Femur (tissue), 1 donor: ENCODE results near the gene TUT1.
"Not testable (repeated sequence)": the region's sequence is repeated elsewhere in the genome, so short reads cannot be mapped to it uniquely, and the experiment has no call there.

ENCODE experiments used
- DNase-seq: peaks from one replicate; pipeline ENCODE4 v3.0.0-alpha.2; 2017

The TUT1 gene, protein sequence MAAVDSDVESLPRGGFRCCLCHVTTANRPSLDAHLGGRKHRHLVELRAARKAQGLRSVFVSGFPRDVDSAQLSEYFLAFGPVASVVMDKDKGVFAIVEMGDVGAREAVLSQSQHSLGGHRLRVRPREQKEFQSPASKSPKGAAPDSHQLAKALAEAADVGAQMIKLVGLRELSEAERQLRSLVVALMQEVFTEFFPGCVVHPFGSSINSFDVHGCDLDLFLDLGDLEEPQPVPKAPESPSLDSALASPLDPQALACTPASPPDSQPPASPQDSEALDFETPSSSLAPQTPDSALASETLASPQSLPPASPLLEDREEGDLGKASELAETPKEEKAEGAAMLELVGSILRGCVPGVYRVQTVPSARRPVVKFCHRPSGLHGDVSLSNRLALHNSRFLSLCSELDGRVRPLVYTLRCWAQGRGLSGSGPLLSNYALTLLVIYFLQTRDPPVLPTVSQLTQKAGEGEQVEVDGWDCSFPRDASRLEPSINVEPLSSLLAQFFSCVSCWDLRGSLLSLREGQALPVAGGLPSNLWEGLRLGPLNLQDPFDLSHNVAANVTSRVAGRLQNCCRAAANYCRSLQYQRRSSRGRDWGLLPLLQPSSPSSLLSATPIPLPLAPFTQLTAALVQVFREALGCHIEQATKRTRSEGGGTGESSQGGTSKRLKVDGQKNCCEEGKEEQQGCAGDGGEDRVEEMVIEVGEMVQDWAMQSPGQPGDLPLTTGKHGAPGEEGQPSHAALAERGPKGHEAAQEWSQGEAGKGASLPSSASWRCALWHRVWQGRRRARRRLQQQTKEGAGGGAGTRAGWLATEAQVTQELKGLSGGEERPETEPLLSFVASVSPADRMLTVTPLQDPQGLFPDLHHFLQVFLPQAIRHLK

DNA sequence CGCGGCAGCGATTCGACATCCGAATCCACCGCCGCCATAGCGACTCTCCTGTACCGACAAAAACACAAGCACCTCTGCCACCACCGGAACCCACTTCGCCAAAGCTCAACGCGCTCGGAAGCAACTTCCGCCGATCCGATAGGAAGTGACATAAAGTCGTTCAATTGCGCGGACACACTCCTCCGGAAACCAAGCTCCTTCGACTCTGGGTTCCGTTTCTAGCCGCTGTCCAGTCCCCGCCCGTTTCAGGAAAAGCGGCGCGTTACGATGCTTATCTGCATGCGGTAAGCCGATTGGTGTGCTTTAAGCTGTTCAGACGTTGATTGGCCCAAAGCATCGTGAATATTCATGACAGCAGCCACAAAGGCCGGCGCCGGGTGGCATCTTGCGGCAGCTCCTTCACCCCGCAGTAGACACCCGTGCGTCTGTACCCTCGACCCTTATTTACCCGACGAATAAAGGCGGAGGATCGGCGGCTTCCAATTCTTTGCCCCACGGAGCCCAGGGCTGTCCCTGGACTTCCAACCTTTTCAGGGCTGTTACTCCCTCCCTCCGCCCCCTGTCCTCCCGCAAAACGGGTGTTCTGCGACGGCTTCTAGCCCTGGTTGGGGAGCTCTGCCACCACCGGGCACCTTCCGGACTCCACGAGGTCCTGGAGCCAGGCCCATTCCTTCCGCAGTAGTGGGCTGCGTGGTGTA is at the start of gene TUT1:
TUT1 (minus strand) TSS at position 76 of the 698 bp plus-strand sequence; CDS start at position 38, 38 bp downstream.
- peak; percentile 98 for DNase-seq

DNA sequence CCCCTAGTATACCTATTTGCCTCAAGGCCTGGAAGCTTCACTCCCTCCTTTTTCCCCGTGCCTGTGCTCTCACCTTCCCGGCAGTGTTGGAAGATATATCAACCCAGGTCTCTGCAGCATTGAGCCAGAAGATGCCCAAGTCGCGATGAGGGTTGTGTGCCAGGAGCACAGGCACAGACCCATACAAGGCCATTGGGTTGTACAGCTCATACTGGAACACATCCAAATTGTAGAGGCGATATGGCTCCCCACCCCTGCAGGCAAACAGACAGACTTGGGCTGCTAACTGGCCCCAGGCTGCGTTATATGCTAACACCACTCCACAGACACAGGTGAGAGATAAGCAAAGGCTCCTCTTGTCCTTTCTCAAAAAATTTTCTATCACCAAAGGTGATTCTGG is 41.2 kb upstream of the TUT1 start:
- no peak for DNase-seq

DNA sequence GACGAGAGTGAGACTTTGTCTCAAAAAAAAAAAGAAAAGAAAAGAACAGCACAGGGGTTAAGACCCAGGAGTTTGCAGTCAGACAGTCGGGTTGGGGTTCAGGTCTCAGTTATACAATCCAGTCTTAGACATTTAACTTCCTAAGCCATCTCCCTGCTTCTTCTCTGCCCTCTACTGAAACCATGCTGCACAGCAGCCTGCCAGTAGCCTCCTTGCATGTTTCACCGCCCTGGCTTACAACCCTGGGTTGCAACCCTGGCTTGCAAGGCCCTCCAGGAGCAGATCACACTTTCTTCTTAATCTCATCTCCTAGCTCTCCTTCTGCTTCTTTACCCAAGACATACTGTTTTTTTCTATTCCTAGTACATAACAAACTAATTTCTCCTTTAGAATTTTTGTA is 36.4 kb upstream of the TUT1 start:
- no peak for DNase-seq

DNA sequence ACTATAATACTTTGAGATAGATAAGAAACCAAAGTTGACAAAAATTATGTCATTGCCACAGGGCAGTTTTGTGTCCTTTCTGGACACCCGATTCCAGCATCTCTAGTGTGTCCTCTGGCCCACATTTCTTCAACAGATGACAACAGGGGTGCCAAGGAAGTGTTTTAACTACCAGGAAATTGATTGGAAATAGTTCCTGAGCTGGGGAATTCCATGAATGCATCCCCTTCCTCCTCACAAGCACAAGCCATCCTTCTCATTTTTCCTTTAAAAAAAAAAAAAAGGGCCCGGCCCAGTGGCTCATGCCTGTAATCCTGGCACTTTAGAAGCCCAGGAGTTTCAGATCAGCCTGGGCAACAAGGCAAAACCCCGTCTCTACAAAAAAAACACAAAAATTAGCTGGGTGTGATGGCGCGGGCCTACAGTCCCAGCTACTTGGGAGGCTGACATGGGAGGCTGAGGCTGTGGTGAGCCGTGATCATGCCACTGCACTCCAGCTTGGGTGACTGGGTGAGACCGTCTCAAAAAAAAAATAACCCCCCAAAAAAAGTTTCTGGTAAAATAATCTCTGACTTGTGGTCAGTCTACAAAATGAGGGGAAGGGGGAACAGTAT is 31.3 kb upstream of the TUT1 start:
- no peak for DNase-seq

DNA sequence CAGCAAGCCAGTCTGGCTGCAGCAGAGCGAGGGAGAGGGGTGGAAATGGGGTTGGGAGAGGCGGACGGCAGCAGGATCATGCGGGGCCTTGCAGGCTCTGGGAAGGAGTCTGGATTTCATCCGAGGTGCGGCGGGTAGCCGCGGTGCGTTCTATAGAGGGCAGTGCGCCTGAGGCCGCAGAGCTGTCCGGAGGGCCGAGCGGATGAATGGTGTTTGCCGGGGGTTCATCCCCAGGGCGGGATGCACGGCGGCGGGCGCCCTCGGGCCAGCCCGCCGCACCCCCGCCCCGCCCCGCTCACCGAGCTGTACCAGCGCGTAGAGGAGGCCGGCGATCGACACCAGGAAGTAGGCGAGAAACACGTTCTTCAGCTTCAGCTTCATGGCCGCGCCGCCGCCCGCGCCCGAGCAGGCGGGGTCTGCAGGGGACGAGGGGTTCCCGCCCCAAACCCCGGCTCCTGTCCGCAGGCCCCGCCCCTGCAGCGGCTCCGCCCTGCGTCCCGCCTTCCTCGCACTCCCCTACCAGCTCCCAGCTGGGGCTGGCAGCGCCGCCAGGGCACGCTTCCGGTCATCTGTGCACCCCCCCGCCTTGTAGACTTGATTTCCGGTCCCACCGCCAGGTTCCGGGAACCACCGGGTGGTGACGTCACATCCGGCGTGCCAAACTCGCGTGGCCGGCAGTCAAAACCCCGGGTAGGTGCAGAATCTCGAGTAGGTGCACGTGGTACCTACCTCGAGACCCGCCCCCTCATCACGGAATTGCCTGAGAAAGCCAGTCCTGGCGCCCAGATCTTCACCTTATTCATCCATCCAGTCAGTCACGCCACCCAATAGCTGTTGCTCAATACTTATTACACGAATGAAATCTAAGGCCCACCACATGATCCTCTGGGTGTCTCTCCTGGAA is 30.5 kb upstream of the TUT1 start, which contains the start of gene B3GAT3:
B3GAT3 (minus strand) TSS at position 420 of the 904 bp plus-strand sequence; CDS start at position 381, 39 bp downstream.
- DNase-seq, result peak; percentile 98

DNA sequence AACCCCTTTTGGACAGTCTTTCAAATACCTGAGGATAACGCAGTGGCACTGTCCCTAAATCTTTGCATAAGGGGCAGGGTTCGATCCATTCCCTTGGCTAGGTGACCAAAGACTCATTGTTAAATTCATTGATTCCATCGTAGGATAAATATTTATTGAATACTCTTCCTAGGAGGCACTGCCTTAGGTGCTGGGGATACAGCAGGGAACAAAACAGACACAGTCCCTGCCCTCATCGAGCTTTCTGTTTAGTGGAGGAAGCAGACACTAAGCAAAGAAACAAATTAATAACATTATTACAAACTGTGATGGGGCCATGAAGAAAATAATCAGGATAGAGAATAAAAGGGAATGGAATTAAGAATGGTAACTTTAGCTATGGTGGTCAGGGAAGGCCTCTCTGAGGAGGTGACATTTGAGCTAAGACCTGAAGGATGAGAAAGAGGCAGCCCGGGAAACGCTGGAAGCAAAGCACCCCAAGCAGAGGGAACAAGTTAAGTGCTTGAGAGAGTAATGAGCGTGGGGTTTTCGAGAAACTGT is 29.8 kb upstream of the TUT1 start:
- no peak for DNase-seq

DNA sequence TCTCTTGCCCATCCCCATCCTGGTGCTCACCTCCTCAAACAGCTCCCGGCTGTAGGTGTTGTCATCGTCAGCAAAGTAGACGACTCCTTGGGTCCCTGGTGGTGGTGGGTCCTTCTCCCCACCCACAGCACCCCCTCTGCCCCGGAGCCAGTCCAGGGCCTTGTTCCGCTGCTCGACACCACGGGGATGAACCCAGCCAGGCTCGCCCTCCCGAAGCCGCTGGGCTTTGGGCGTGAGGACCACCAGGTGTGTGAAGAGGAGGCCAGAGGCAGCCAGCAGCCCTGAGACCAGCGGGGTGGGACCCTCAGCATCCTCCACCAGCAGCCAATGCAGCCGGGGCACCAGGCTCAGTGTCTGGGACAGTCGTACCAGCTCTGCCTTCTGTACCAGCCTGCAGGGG is 25.6 kb upstream of the TUT1 start:
- DNase-seq, result not testable (repeated sequence)

DNA sequence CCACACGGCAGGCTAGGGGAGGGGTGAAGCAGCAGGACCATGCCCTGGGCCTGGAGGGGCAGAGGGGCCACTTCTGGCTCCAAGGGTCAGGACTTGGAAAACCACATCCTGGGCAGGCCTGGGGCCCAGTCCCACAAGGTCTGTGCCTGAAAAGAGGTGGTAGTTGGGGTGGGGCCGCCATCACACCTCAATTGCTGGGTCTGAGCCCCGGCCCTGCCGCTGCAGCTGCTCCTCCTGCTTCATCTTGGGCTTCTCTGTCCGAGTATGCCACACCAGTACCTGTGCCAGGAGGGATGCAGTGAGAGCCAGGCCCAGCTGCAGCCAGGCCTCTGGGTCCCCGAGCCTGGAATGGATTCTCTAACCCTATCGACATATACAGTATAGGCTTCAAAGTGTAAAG is 24.2 kb upstream of the TUT1 start:
- DNase-seq, result no peak

DNA sequence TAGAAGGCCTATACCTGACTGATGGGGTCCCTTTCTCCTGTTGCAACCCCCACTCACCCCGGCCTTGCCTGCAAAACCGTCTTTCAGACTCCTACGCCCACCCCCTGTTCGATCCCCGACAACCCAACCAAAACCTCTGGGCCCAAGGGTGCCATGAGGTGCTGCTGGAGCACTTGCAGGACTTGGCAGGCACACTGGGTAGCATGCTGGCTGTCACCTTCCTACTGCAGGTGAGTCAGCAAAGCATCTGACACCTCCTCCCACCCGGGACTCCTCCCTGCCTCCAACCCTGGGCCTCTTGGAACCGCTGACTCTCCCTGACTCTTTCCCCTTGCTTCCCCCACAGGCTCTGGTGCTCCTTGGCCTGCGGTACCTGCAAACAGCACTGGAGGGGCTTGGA is 23.0 kb upstream of the TUT1 start:
- no peak for DNase-seq

DNA sequence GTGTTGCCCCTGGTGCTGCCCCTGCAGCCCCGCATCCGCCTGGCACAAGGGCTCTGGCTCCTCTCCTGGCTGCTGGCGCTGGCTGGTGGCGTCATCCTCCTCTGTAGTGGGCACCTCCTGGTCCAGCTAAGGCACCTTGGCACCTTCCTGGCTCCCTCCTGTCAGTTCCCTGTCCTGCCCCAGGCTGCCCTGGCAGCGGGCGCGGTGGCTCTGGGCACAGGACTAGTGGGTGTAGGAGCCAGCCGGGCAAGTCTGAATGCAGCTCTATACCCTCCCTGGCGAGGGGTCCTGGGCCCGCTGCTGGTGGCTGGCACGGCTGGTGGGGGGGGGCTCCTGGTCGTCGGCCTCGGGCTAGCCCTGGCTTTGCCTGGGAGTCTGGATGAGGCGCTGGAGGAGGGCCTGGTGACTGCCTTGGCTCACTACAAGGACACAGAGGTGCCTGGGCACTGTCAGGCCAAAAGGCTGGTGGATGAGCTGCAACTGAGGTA is 22.0 kb upstream of the TUT1 start:
- DNase-seq, result peak; percentile 51

DNA sequence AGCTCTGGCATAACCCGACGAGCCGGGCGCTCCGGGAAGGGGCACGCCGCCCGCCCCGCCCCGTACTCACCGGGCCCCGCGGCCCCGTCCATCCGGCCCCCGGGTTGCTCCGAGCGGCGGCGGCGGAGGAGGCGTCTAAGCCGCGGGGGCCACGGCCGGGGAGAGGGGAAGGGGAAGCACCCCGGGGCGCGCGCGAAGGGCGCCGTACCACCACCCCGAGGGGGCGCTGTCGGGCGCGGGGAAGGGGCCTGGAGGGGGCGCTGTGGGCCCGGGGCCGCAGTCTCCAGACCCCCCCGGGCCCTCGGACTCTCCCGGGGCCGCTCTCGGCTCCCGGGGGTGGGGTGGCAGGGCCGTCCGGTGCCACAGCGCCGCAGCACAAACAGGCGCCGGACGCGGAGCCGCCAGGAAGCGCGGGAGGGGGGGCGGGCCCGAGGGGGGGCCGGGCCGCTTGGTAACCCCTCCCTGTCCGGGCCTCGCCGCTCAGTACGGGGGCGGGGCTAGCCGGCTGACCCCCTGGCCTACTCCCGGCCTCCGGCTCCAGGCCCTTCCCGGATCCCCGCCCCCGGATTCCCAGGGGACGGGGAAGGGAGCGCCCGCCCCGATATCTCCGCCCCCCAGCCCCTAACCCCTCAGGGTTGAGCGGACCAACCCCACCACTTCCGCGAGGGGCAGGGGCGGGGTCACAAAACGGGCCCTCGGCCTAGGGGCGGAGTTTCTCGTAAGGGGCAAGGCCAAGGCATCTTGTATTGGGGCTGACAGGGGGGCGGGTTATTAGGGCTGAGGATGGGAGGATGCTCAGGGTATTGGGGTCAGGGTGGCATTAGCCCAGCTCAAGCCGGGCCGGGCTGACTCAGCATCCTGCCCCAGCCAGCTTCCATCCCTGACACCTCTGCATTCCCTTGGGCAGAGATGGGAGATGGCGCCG is 21.3 kb upstream of the TUT1 start, which contains the start of the genes EML3 and ROM1:
EML3 (minus strand) TSS at position 410 of the 925 bp plus-strand sequence; CDS start at position 92, 318 bp downstream.
ROM1 (plus strand) TSS at position 892 of the 925 bp plus-strand sequence; CDS start at position 917, 25 bp downstream.
- DNase-seq, result peak; percentile 95

DNA sequence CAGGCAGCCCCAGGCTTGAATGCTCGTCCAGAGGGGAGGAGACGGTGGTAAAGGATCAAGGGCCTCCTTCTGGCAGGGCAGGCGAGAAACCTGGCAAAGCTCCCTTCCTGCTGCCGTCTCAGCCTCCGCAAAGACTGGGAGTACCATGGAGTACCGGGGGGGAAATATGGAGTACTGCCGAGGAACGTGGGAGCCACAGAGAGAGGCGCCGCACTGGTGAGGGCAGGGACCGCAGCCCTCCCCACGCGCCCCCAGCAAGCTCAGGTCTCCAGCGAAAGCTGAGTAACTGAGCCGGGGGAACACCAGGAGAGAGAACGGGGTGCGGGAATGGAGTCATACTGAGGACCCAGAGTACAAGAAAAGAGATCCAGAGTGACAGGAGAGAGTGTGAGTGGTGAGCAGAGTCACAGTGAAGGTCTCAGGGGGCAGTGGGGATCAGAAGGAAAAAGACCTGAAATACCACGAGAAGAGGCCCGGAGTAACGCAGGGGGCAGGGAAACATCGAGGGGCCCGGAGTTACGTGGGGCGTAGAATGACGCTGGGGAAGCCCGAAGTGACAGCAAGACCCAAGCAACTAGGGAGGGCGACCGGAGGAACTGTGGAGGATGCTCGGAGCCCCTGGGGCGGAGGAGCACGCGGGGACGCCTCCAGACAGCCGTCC is 20.5 kb upstream of the TUT1 start:
- DNase-seq, result peak; percentile 85

DNA sequence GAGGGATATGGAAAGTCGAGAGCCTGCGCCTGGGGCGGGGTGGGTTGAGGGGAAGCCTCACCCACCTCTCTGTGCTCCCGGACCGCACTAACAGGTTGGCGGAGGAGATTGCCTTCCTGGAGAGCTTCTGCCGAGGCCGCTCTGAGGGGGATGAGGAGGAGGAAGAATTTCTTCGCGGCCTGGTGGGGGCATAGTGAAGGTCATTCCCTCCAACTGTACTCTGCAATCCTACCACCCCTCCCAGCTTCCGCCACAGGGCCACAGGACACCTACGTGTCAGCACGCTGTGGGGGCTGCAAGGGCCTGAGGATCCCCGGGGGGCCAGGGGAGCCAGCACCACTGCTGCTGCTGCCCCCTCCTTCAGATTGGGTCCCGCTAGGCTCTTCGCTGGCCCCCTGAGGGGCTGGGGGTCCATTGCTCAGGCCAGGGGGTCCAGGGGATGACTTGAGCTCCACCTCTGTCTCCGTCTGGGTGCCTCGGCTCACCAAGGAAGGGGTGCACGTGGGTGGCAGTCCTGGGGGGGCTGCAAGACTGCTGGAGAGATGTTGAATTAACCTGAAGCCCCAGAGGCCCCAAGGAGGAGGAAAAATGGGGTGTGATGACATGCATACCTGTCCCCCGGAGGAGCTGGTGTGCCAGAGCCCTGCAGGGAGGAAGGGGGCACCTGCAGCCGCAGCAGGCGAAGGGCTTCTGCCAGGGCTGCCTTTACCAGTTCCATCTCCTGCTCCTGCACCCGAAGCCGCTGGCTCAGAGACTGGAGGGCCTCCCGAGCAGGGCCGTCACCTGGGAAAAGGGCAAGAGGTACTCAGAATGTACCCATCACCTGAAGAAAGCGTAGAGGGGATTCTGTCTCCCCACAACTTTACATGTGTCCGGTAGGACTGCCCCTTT is 19.7 kb upstream of the TUT1 start:
- no peak for DNase-seq

DNA sequence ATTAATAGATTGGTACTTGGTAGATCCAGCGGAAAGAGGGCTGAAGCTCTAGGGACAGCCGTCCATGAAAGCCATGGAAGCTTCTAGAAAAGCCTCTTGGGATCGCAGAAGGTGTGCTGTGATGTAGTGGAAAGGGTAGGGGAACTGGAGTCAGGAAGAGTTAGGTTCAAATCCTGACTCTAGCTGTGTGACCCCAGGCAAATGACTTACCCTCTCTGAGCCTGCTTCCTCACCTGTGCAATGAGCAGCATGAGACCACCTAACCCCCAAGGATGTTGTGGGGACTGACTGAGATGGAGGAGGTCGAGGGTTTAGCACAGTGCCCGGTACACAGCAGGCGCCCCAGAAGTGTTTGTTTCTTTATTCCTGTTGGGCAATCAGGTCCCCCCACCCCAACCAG is 19.1 kb upstream of the TUT1 start:
- no peak for DNase-seq

DNA sequence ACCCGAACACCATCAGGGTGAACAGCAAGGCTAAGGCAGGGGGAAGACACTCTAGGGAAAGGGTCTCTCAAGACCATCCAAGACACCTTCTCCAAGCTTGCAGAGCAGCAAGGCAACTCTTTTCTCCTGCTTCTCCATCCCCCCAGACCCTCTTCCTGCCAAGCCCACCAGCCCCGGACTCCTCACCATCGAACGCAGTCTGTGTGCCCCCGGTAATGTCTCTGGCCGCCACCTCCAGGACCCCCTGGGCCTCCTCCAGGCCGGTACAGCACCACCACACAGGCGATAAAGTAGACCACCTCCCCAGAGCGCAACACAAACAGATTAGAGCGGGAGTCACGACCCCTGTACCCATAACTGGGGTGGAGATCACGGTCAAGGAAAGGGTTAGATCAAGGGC is 17.5 kb upstream of the TUT1 start:
- no peak for DNase-seq

DNA sequence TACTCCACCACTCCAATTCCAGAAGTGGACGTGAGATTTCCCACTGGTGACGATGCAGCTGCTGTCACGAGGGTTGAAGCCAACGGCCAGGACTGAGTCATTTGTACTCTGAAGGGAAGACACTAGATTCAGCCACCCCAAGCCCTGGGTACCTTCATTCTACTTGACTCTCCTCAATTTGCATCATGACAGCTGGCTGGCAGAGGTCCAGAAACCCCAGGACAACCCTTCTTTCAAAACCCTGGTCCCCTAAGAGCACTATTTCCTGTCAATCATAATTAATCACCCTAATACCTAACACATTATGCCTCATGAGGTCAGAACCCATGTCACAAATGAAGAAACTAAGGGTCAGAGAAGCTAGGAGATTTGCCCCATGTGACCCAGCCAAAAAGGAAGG is 16.4 kb upstream of the TUT1 start:
- no peak for DNase-seq

DNA sequence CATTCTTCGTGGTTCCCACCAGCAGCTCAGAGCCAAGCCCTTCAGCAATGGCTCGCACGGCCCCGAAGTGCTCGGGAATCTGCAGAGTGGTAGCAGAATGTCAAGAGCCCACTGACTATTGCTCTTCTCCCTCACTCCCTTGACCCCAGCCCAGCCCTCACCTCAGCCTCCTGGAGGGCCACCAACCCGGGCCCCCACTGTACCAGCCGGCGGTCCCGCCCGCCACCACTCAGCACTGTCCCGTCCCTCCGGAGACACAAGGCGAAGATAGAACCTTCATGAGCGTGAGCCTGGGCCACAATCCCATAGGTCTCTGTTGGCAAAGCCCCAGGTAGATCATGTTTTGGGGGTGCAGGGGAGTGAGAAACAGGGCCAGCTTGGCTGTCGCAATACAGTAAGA is 14.6 kb upstream of the TUT1 start:
- no peak for DNase-seq

DNA sequence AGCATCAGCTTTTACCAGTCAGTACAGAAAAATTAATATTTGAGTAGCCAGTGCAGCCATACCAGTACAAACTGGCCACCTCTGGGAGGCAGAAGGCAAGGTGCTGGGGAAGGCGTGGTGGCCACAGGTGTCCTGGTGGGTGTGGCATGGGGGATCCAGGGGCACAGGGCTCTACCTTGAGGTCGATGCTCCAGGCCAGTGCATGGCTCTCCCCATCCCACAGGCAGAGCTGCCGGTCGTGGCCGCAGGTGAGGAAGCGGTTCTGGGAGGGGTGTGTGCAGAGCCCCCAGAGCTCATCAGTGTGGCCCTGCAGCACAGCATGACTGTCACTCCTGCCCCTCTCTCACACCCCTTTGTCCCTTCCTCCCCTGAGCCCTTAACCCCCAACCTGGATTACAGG is 14.1 kb upstream of the TUT1 start:
- no peak for DNase-seq
